ENCODE data around the gene LCE6A.

LCE6A gene

DNA sequence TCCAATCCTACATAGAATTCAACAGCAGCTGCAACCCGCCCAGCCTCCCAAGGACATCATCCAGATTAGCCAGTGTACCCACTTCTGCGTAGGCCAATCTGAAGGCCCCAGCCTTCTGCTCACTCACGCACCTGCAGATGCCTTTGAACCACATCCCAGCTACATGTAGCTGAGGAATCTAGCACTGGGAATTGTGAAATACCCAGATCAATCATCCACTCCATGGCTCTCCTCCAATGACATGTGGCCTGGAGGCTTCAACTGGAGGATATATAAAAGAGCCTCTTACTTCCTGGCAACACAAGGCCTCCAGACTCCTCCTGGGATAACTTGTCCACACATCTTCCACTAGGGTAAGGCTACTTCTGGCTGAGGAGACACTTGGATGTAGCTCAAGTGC lies at the start of gene LCE6A:
TSS of gene LCE6A (plus strand) at position 301 of the 400 bp plus-strand sequence. CDS start 665 bp downstream, outside the sequence.
- DNase-seq: no peak

DNA sequence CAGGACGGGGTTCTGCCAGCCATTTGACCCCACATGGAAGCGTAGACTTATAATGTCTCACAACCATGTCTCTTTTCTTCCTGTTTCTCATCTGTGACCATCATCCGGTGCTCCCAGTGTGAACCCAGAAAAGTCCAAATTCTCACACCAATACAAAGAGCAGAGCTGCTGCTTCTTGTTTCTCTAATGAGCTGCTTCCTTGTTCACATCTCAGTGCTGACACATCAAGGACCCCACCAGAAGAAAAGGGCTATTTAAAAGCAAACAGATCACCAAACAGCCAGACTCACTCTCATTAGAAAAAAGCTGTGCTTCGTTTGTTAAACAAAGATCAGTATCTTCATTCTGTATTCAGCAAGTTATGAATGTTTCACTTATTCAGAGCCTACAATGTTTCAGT lies 47.0 kb upstream of the LCE6A start:
- peak in 1 of 56 donors; percentile 0 for DNase-seq

DNA sequence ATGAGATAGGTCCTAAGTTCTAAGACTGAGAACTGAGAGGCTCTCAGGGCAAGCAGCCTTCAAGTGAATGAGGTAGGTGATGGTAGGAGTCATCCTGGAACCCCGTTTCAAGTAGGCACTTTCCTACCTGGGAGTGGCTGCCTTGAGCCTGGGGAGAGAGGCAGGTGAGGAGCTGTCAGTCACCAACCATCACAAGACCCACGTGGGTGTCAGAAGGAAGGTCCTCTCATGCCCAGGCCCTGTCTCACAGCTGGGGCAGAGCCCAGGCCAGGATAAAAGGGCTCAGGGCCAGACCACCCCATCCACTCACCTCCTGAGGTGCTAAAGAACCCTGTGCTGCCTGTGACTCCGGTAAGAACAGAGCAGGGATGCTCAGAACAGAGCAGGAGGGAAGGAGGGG lies 46.2 kb upstream of the LCE6A start, which contains the start of gene LCE1D:
TSS of gene LCE1D (plus strand) at position 301 of the 400 bp plus-strand sequence. CDS start 1,074 bp downstream, outside the sequence.
- no peak for DNase-seq

GRCh38 chr1:152801333-152801732 lies 41.3 kb upstream of the LCE6A start:
- no peak for DNase-seq

GRCh38 chr1:152806576-152806975 lies 36.1 kb upstream of the LCE6A start, which contains the start of gene LCE1C:
Gene LCE1C (minus strand): TSS chr1:152806651. CDS start chr1:152805478, 1,173 bp downstream.
- no peak for DNase-seq

DNA sequence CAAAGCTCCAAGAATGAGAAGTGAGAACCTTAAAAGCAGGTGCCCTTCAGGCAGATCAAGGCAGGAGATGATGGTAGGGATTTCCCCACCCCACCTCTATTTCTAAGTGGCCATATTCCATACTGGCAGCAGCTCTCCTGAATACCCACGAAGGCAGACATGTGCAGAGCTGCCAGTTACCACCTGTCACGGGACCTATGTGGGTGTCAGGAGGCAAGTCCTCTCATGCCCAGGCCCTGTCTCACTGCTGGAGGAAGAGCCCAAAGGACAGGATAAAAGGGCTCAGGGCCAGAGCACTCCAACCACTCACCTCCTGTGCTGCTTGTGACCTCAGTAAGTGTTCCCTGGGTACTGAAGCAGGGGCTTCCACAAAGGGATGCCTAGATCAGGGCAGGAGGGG lies 31.6 kb upstream of the LCE6A start:
- no peak for DNase-seq

GRCh38 chr1:152811671-152812070 lies 31.0 kb upstream of the LCE6A start, which contains the start of gene LCE1B:
Gene LCE1B (plus strand): TSS chr1:152811971. CDS start chr1:152812447, 476 bp downstream.
- DNase-seq: no peak

DNA sequence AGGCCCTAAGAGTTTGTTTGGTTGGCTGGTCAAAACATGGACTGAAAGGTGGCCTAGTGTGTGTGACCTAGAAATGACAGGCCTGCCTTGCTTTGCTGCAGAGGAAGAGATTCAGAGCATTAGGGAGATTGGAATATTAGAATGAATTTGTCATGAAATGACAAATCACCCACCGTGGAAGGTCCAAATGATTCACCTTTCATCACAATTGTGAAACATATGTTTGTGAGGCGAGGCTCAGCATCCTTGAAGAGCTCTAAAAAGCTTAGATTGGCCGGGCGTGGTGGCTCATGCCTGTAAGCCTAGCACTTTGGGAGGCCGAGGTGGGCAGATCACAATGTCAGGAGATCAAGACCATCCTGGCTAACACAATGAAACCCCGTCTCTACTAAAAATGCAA lies 25.3 kb upstream of the LCE6A start:
- no peak for DNase-seq

DNA sequence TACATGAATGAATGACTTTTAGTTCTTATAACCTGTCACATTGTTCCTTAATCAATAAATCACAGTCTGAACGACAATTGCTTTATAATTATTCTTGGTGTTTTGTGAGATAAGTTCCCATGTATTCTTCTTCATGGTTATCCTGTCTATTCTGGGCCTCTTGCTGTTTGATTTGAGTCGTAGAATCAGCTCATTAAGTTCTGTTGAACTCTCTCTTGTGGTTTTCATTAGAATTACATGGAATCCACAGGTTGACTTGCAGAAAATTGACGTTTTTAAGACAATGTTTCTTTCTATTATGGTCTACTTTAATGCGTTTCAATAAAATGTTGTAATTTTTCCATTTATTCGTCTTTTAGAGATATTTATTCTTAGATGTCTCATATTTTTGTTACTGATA lies 19.4 kb upstream of the LCE6A start:
- no peak for DNase-seq

DNA sequence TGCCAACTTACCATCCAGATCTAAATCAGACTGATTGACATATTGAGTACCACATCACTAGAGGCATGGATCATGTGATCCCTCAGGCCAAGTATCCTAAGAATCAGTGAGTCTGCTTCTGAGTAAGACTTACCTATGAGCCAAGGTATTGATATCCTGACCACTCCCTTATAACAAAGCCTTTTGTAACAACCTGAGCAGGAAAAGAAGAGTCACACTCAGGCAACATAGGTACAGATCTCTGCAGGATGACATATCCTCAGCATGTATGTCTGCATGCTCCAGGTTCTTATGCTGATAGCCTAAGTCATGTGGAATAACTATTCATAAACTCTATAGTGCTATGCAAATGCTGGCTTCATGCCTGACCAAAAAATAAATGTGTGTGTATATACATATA lies 17.7 kb upstream of the LCE6A start:
- no peak for DNase-seq

DNA sequence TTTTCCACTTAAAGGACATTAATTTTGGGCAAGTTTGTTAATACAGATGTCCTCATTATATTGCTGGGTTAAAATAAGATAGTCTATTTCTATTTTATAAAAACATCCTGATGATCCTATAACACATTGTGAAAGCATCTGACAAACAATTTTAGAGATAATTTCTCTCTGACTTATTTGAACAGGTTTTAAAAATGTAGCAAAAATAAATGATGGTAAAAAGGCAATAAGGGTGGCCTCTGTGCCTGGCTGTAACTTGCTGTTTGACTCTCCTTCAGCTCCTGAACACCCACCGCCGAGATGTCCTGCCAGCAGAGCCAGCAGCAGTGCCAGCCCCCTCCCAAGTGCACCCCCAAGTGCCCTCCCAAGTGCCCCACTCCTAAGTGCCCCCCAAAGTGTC lies 15.5 kb upstream of the LCE6A start, which contains the start of gene LCE1A:
TSS of gene LCE1A (plus strand) at position 301 of the 400 bp plus-strand sequence. CDS start at position 301, 0 bp downstream.
- DNase-seq: no peak

- no peak for DNase-seq
Measured at GRCh38 chr1:152836870-152837269, 5.8 kb upstream of the LCE6A start.

GRCh38 chr1:152855661-152856060 lies 13.0 kb downstream of the LCE6A start:
- no peak for DNase-seq

- no peak for DNase-seq
Measured at GRCh38 chr1:152858062-152858461, 15.4 kb downstream of the LCE6A start.

DNA sequence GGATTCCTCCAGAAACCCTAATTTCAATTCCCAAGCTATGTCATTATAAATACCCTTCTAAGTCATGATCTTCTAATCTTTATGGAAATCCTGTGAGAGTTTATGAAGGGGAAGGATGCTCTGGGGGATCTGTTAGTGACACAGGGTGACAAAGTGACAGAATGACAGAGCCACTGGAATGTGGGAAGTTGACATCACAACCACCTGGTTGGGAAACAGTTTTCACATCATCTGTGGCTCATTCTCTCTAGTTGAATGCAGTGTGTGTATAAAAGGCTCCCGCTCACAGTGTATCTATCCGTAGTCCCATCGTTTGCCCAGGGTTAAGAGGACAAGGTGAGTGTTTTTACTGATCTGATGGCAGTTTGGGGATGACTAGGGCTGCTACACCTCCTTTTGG lies 17.0 kb downstream of the LCE6A start, which contains the start of gene LCE7A:
TSS of gene LCE7A (plus strand) at position 301 of the 400 bp plus-strand sequence. CDS start 702 bp downstream, outside the sequence.
- DNase-seq: no peak

- no peak for DNase-seq
Measured at GRCh38 chr1:152860129-152860528, 17.5 kb downstream of the LCE6A start.

- no peak for DNase-seq
Measured at GRCh38 chr1:152861374-152861773, 18.7 kb downstream of the LCE6A start.

DNA sequence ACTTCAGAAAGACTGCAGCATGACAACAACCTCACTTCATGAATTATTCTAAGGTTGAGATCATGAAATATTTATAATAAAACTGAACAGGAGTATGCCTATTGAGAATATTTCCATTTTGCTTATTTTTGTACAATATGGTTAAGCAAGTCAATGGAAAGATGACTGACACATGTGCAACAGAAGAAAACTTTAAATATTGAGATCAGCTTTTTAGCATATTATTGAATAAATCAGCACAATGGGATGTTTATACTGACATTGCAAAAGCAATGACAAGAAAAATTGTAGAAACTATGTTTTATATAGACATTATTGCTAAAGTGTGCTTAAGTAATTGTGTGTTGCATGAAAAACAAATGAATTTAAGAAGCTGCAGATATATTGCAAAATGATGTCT lies 21.8 kb downstream of the LCE6A start:
- no peak for DNase-seq

GRCh38 chr1:152866321-152866720 lies 23.7 kb downstream of the LCE6A start:
- DNase-seq: no peak

DNA sequence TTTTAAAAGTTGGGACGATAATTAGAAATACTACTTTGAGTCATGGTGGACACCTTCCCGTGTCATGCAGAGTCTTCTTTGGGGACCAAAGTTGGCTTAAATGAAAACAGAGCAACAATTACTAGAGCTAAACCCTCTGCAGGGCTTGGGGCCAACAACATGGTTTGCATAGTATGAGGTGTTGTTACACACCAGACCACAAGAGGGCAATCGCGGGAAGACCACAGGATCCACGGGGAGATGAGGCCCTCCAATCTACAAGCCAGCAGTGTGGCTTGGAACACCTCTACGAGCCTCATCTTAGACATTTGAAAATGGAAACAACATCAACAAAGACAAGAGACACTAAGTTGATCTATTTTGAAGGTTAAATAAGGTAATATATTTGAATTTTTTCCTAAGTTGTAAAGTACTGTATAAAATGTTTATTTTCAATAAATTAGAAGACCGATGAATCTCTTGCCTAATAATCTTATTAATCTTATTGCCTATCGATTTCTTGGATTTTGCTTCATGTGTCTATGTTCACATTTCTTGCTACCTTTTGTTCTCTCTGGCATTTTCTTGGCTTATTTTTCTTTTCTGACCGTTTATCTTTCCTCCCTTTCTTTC lies 27.3 kb downstream of the LCE6A start:
- peak in 39 of 56 donors; percentile 1 to 79 (median 26) for DNase-seq

DNA sequence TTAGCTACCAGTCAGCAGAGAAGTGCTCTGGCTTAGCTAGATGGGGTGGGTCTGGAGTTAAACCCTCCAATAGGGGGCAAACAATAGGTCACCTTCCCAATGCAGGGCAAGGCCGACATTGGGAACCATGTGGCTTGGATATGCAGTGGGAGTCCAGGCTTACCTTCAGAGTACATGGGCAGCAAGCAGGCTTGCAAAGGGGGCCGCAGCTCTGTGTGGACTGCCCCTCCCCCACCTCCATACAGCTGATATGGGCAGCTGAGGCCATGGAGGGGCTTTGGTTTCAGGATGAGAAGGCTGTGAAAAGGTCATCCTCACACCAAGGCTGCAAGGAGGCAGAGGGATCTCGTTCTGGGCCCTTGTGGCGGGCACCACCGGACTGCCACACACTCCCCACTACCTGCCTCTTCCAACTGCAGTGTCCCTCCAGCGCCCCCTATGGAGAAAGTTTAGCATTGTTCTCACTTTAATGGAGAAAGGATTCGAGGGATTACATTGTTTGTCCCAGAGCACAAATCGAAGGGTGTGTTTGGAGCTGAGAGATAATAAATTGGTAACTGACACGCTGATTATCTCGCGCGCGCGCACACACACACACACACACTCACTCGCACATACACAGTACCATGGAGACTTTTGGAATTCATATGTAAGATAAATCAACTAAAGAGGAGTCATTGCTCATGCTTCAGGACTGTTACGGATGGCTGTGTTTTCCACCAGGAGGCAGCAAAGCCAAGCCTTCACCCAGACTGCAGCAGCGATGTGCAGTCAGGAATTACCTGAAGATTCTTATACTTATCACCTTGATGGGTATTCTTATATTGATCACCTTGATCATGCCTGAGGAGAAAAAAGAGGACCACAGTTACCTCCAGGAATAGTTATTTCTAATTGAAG lies 28.4 kb downstream of the LCE6A start:
- no peak for DNase-seq

- no peak for DNase-seq
Measured at GRCh38 chr1:152871731-152872126, 29.1 kb downstream of the LCE6A start.

Data from amygdala (tissue), 56 donors.